GM12878 (cell line): ENCODE data around the gene WWC2. TPM values are rescaled to one million over a fixed set of nuclear protein-coding genes. Genes with fewer than 3 reads are reported as not detected.

Experiments
- ATAC-seq: fragments of 200-7000 bp; cut with Tn5 transposase; 3 replicates; pipeline ENCODE4 v1.9.1; 2020; ENCODE audit warnings: mild to moderate bottlenecking, moderate library complexity
- BruUV-seq: library from RNA; stranded (reverse); fragments of 400-500 nt; replicated peaks from 2 replicates; lab custom pipeline; 2021; lab: Mats Ljungman, UMichigan
- CTCF ChIA-PET: fragments of 300-600 bp; sonication (Branson Sonifier 250); formaldehyde crosslinking; extraction: SDS; loops from one replicate; lab custom pipeline; 2021; ENCODE audit warnings: inconsistent platforms; lab: Yijun Ruan, JAX
- POLR2A ChIA-PET: fragments of 350-600 bp; formaldehyde crosslinking; extraction: SDS; loops from one replicate; lab custom pipeline; 2021; ENCODE audit warnings: inconsistent platforms; lab: Charles Lee
- RAD21 ChIA-PET: fragments of 300-600 bp; sonication (Branson Sonifier 250); formaldehyde crosslinking; loops from one replicate; lab custom pipeline; 2023; ENCODE audit warnings: antibody characterized with exemption; ENCODE audit not compliant: unreplicated experiment; lab: Charles Lee
- SMC1A ChIA-PET: fragments of 300-600 bp; sonication (Branson Sonifier 250); formaldehyde crosslinking; loops from one replicate; lab custom pipeline; 2023; ENCODE audit not compliant: unreplicated experiment, uncharacterized antibody; lab: Charles Lee
- DNase-seq: peaks from one replicate; pipeline ENCODE4 v3.0.0-alpha.2; 2011; ENCODE audit warnings: low read depth, low spot score
- FAIRE-seq: peaks from 3 replicates; lab custom pipeline; 2011; peaks lifted over from hg19 to GRCh38; lab: Jason Lieb, UNC
- H2AFZ ChIP-seq: 2 replicates; pipeline ENCODE4 v1.6.0; 2011; ENCODE audit warnings: low read depth, low read length, control low read depth; ENCODE audit not compliant: control insufficient read depth
- H3K27ac ChIP-seq: 2 replicates; pipeline ENCODE4 v1.5.1; 2011; ENCODE audit warnings: control low read depth; ENCODE audit not compliant: control insufficient read depth, insufficient read depth
- H3K27me3 ChIP-seq, 2 experiments: replicated peaks in 1 of 2; 2 replicates each; pipeline versions ENCODE4 v1.6.0 to v1.6.1; 2011; ENCODE audit warnings: low read length in 1 of 2; ENCODE audit not compliant: control insufficient read depth in 2 of 2, insufficient read depth in 2 of 2
- H3K36me3 ChIP-seq, 2 experiments: 2 replicates each; pipeline ENCODE4 v1.5.1; 2011; ENCODE audit warnings: low read length in 1 of 2; ENCODE audit not compliant: control insufficient read depth in 2 of 2, insufficient read depth in 2 of 2
- H3K4me1 ChIP-seq: 2 replicates; pipeline ENCODE4 v1.6.1; 2011; ENCODE audit warnings: mild to moderate bottlenecking, low read length, moderate library complexity, mixed read lengths; ENCODE audit not compliant: control insufficient read depth, insufficient read depth
- H3K4me2 ChIP-seq: 2 replicates; pipeline ENCODE4 v1.6.0; 2011; ENCODE audit warnings: control low read depth; ENCODE audit not compliant: control insufficient read depth, insufficient read depth
- H3K4me3 ChIP-seq: fragments of 200-600 bp; sonication (generic); 2 replicates; pipeline ENCODE4 v1.5.1; 2016
- H3K79me2 ChIP-seq: 2 replicates; pipeline ENCODE4 v1.6.0; 2011; ENCODE audit warnings: low read length; ENCODE audit not compliant: control insufficient read depth, insufficient read depth
- H3K9ac ChIP-seq: 2 replicates; pipeline ENCODE4 v1.8.0; 2011; ENCODE audit warnings: low read length, control low read depth, mixed read lengths; ENCODE audit not compliant: control insufficient read depth, insufficient read depth
- H3K9me3 ChIP-seq: replicated peaks from 3 replicates; pipeline ENCODE4 v1.5.1; 2011; ENCODE audit warnings: mild to moderate bottlenecking, low read length; ENCODE audit not compliant: control insufficient read depth, insufficient read depth
- H4K20me1 ChIP-seq: 2 replicates; pipeline ENCODE4 v1.6.0; 2011; ENCODE audit not compliant: control insufficient read depth, insufficient read depth
- ATF3 ChIP-seq: IDR thresholded peaks from 2 replicates; pipeline ENCODE4 v1.6.1; 2011; ENCODE audit warnings: low read depth, mild to moderate bottlenecking, low read length, moderate library complexity, borderline replicate concordance; ENCODE audit errors: extremely low read depth
- BCL11A ChIP-seq: IDR thresholded peaks from 2 replicates; pipeline ENCODE4 v1.6.1; 2011; ENCODE audit warnings: low read depth, low read length
- MEF2B ChIP-seq: fragments of 450-650 bp; IDR thresholded peaks from 2 replicates; pipeline ENCODE4 v1.6.1; 2018; ENCODE audit warnings: mild to moderate bottlenecking, moderate library complexity; ENCODE audit not compliant: partially characterized antibody, poor library complexity, severe bottlenecking
- PAX8 ChIP-seq: fragments of 450-650 bp; IDR thresholded peaks from 2 replicates; pipeline ENCODE4 v1.6.1; 2017; ENCODE audit warnings: mild to moderate bottlenecking, moderate library complexity
- PKNOX1 ChIP-seq: fragments of 450-650 bp; IDR thresholded peaks from 2 replicates; pipeline ENCODE4 v1.6.1; 2016; ENCODE audit warnings: mild to moderate bottlenecking
- RELA ChIP-seq: fragments of 450-650 bp; IDR thresholded peaks from 2 replicates; pipeline ENCODE4 v1.8.0; 2014; ENCODE audit warnings: borderline replicate concordance; ENCODE audit not compliant: partially characterized antibody
- RFX5 ChIP-seq: IDR thresholded peaks from 2 replicates; pipeline ENCODE4 v1.6.1; 2011; ENCODE audit warnings: low read depth, low read length, improper control_type of control experiment
- RUNX3 ChIP-seq: IDR thresholded peaks from 2 replicates; pipeline ENCODE4 v1.6.1; 2012; ENCODE audit warnings: low read length, inconsistent platforms
- SIX5 ChIP-seq: IDR thresholded peaks from 2 replicates; pipeline ENCODE4 v1.6.1; 2011; ENCODE audit warnings: mild to moderate bottlenecking, low read depth, low read length, moderate library complexity; ENCODE audit not compliant: severe bottlenecking
- SMAD1 ChIP-seq: fragments of 450-650 bp; IDR thresholded peaks from 2 replicates; pipeline ENCODE4 v1.6.1; 2018; ENCODE audit warnings: mild to moderate bottlenecking, low read depth; ENCODE audit not compliant: partially characterized antibody
- SREBF1 ChIP-seq: IDR thresholded peaks from 2 replicates; pipeline ENCODE4 v1.6.1; 2012; ENCODE audit warnings: mild to moderate bottlenecking, low read length
- TCF12 ChIP-seq: IDR thresholded peaks from 2 replicates; pipeline ENCODE4 v1.6.1; 2011; ENCODE audit warnings: low read depth, mild to moderate bottlenecking, low read length
- TCF3 ChIP-seq: IDR thresholded peaks from 2 replicates; pipeline ENCODE4 v1.6.1; 2012; ENCODE audit warnings: low read depth, mild to moderate bottlenecking, low read length, borderline replicate concordance; ENCODE audit not compliant: insufficient read depth
- TCF7 ChIP-seq: IDR thresholded peaks from 2 replicates; pipeline ENCODE4 v1.6.1; 2014; ENCODE audit warnings: antibody characterized with exemption, borderline replicate concordance
- WGBS: methylation state at CpG from one replicate; pipeline ENCODE4 v1.1.6; 2016; ENCODE audit warnings: low lambda C conversion rate; ENCODE audit not compliant: insufficient replicate concordance, insufficient coverage; ENCODE audit errors: missing lambda C conversion rate; 5-methylcytosine and 5-hydroxymethylcytosine counted together
- in situ Hi-C: fragments of 300-500 bp; cut with MboI; formaldehyde crosslinking; loops from 9 replicates; pipeline ENCODE4 v1.14.3; 2018; ENCODE audit warnings: mixed read lengths
- intact Hi-C: fragments of 100-400 bp; cut with micrococcal nuclease; formaldehyde crosslinking; loops from one replicate; pipeline ENCODE4 v1.14.2; 2022; ENCODE audit not compliant: unreplicated experiment
- polyA plus RNA-seq, 11 experiments: library from polyadenylated mRNA; depleted of rRNA in 4 of 11; unstranded in 6 of 11; stranded (reverse) in 5 of 11; fragments of >200 nt; fragmentation: Nextera tagmentation in 4 of 11; fragmentation: Illumina TruSeq in 1 of 11; extraction: Ambion mirVana in 4 of 11; extraction: Trizol in 1 of 11; gene quantifications; 1 replicate in 1 of 11; 2 replicates in 10 of 11; pipeline versions ENCODE4 v1.2.1 to v1.2.3, GENCODE V29; 2011 to 2016; ENCODE audit warnings: inconsistent platforms in 2 of 11, missing spikeins in 2 of 11, low read depth in 1 of 11
- total RNA-seq, 4 experiments: library from RNA; depleted of rRNA in 3 of 4; stranded (reverse); fragments of >200 nt in 3 of 4; fragmentation: Illumina TruSeq in 1 of 4; extraction: Trizol in 1 of 4; gene quantifications; 2 replicates each; pipeline versions ENCODE4 v1.2.1 to v1.2.3, GENCODE V29; 2013 to 2021
- TF ChIP-seq, protein P1 (sequence below): fragments of 450-650 bp; IDR thresholded peaks from 2 replicates; pipeline ENCODE4 v1.6.1; 2017; ENCODE audit warnings: low read depth, mild to moderate bottlenecking, moderate library complexity

Gene WWC2
- total and polyA plus RNA-seq, 10 of the 15 experiments (the other 5 are each of a cell fraction or from before 2014, with no cell fraction given): 0.02 to 0.72 (median 0.06) TPM; not detected in 3

DNA sequence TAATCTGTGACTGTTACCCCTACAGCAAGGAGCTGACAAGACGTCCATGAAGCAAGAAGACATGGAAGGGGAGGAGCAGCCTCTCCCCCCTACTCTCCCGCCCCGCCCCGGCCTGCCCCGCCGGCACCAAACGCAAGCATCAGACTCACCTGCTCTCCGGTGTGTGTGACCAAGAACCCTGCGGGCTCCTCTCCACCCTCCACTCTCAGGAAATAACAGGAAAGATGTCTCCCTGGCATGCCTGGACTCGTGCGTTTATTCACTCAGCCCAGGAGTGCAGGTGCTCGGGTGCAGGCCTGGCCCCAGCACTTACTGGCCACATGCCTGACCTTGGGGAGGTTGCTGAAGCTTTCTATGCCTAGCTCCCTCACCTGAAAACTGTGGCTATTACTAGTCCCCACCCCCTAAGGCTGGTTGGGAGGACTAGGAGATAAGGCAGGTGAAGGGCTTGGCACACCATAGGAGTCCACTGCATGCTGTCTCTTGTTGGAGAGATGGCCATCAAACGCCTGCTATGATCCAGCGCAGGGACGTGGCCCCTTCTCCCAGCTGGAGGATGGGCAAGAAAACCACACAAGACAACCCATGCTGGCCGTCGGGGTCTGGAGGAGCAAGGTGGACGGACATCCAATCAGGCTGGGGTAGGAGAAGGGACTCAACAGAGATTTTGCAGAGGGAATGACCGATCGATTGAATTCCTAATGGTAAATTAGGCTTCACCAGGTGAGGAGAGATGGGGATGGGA is 258.0 kb downstream of the WWC2 start:
- Histone ChIP-seq H2AFZ (no peak overlapping the region), H3K4me1 (no peaks in the 10 kb centered on the region), H3K36me3 (no peaks in the 10 kb centered on the region), H4K20me1 (no peaks in the 10 kb centered on the region), H3K9me3 (no peaks in the 10 kb centered on the region), H3K9ac (no peak overlapping the region), H3K4me2 (no peak overlapping the region), H3K27me3 (no peaks in the 10 kb centered on the region), H3K27ac (no peak overlapping the region)
- ChIA-PET SMC1A (no interaction called here), RAD21 (no interaction called here), CTCF (no interaction called here)
- ATAC-seq (no peak), FAIRE-seq (no peak), DNase-seq (no peak)
- no TSS peak for BruUV-seq
- intact Hi-C loops (no loop called here), in situ Hi-C loops (no loop called here)
- WGBS: 49% methylated on average over 15 of the region's 20 CpGs
- no peak for TF ChIP-seq PAX8
- no peak for TF ChIP-seq TCF7
- TF ChIP-seq SREBF1: no peak
- no peak for TF ChIP-seq RELA
- TF ChIP-seq ATF3: no peak
- TF ChIP-seq, all 136 proteins: peak for 0
- H3K4me3 ChIP-seq: no peak overlapping the region
- no peaks in the 10 kb centered on the region for H3K79me2 ChIP-seq
- POLR2A ChIA-PET: no interaction called here

DNA sequence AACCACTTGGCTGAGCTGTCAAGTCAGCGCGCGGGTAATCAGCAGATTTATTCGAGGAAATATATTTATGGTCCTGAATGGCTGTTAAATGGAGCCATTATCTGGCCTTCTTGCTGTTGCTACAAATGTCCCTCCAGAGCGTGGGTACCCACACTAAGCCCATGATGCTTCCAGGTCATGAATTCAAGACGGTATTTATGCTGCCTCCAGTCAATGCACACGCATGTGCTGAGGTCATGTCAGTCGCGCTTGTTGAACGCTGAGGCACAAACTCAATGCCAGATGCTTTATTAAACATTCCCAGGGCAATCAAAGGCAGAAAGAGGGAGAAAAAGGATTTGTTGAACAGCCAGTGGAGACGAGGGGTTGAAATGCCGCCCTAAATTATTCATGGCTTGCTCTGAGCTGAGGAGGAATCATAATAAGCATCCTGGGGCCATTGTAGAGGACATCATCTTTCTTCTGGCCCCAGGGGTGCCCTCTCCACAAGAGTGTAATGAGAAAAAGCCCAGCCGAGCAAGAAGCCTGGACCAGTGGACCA is 259.2 kb downstream of the WWC2 start:
- Histone ChIP-seq H3K9ac (no peak overlapping the region), H3K79me2 (no peaks in the 10 kb centered on the region), H2AFZ (no peak overlapping the region), H3K36me3 (no peaks in the 10 kb centered on the region), H4K20me1 (no peaks in the 10 kb centered on the region), H3K4me3 (no peak overlapping the region), H3K9me3 (no peaks in the 10 kb centered on the region), H3K27ac (no peak overlapping the region), H3K4me1 (no peaks in the 10 kb centered on the region), H3K4me2 (no peak overlapping the region), H3K27me3 (no peaks in the 10 kb centered on the region)
- ChIA-PET RAD21 (no interaction called here), POLR2A (no interaction called here), SMC1A (no interaction called here), CTCF (no interaction called here)
- intact Hi-C loops: no loop called here
- in situ Hi-C loops: no loop called here
- ATAC-seq (no peak), DNase-seq (no peak), FAIRE-seq (no peak)
- BruUV-seq: no TSS peak
- 47% methylated on average over 13 of the region's 13 CpGs for WGBS
- no peak for TF ChIP-seq RUNX3
- no peak for TF ChIP-seq PKNOX1
- TF ChIP-seq SREBF1: no peak
- TF ChIP-seq, protein P1, sequence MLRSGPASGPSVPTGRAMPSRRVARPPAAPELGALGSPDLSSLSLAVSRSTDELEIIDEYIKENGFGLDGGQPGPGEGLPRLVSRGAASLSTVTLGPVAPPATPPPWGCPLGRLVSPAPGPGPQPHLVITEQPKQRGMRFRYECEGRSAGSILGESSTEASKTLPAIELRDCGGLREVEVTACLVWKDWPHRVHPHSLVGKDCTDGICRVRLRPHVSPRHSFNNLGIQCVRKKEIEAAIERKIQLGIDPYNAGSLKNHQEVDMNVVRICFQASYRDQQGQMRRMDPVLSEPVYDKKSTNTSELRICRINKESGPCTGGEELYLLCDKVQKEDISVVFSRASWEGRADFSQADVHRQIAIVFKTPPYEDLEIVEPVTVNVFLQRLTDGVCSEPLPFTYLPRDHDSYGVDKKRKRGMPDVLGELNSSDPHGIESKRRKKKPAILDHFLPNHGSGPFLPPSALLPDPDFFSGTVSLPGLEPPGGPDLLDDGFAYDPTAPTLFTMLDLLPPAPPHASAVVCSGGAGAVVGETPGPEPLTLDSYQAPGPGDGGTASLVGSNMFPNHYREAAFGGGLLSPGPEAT: no peak
- TF ChIP-seq SMAD1: no peak
- TF ChIP-seq TCF12: no peak
- TF ChIP-seq MEF2B: no peak
- no peak for TF ChIP-seq RFX5
- no peak for TF ChIP-seq SIX5
- TF ChIP-seq TCF3: no peak
- TF ChIP-seq BCL11A: no peak
